Adipocyte (in vitro differentiated cells): ENCODE results near the gene SFXN1.

Experiments
- DNase-seq: peaks from one replicate; pipeline ENCODE4 v3.0.0-alpha.2; 2015; ENCODE audit warnings: low read depth
- H3K27me3 ChIP-seq: replicated peaks from 2 replicates; pipeline ENCODE4 v1.7.0; 2013; ENCODE audit warnings: mild to moderate bottlenecking, low read length, moderate library complexity; ENCODE audit not compliant: control insufficient read depth, insufficient read depth
- H3K36me3 ChIP-seq: 2 replicates; pipeline ENCODE4 v1.7.0; 2013; ENCODE audit warnings: low read length, mild to moderate bottlenecking, moderate library complexity; ENCODE audit not compliant: control insufficient read depth, insufficient read depth, severe bottlenecking
- H3K4me1 ChIP-seq: 2 replicates; pipeline ENCODE4 v1.7.0; 2013; ENCODE audit warnings: mild to moderate bottlenecking, low read length, moderate library complexity; ENCODE audit not compliant: control insufficient read depth, insufficient read depth
- H3K4me3 ChIP-seq: 2 replicates; pipeline ENCODE4 v1.7.0; 2013; ENCODE audit warnings: mild to moderate bottlenecking, low read length, moderate library complexity
- H3K9ac ChIP-seq: 2 replicates; pipeline ENCODE4 v1.7.0; 2013; ENCODE audit warnings: mild to moderate bottlenecking, low read length, moderate library complexity
- H3K9me3 ChIP-seq: 2 replicates; pipeline ENCODE4 v1.7.0; 2013; ENCODE audit warnings: mild to moderate bottlenecking, low read length, moderate library complexity; ENCODE audit not compliant: control insufficient read depth

The SFXN1 gene

GRCh38 chr5:175466700-175467318 is 11.6 kb upstream of the SFXN1 start:
- Histone ChIP-seq H3K9ac (peak overlapping the region; percentile 26), H3K4me1 (peaks cover 24% of the 10 kb centered on the region), H3K36me3 (no peaks in the 10 kb centered on the region), H3K27me3 (peaks cover 6% of the 10 kb centered on the region), H3K9me3 (no peaks in the 10 kb centered on the region), H3K4me3 (peak overlapping the region; percentile 29)
- peak; percentile 55 for DNase-seq

DNA sequence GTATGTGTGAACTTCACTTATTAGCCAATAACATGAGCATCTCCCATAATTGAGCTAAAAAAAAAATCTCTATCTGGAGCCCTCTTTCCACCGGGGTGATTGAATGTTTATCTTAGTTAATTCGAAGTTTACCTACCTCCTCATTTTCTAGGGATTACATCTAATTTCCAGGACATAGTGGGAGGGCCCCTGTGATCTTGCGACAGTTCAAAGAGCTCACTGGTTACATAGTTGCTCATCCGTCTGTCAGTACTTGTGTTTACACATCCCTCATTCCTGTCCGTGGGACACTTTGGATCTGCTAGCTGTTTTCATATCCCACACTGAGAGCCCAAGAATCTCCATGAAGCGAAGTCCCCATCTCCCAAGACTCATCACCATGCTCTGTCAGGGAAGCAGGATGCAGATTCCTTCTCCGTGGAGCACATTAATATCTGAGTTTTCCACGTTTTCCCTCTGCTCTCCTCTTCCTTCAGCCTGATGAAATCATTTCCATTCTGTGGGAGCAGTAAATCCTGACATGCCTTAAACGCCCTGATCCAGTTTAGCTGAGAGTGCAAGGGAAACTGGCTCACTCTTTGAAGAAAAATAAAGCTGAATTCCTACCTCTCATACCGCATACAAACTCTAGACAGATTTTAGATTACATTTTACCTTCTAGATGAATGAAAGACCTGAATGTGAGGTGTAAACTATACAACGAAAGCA is 10.2 kb upstream of the SFXN1 start:
- no peak for DNase-seq
- H3K4me3 ChIP-seq: no peak overlapping the region
- no peaks in the 10 kb centered on the region for H3K36me3 ChIP-seq
- peaks cover 9% of the 10 kb centered on the region for H3K27me3 ChIP-seq
- no peak overlapping the region for H3K9ac ChIP-seq
- H3K4me1 ChIP-seq: peaks cover 24% of the 10 kb centered on the region
- no peaks in the 10 kb centered on the region for H3K9me3 ChIP-seq

- Histone ChIP-seq H3K27me3 (peaks cover 5% of the 10 kb centered on the region), H3K4me1 (peaks cover 24% of the 10 kb centered on the region), H3K4me3 (no peak overlapping the region), H3K9me3 (no peaks in the 10 kb centered on the region), H3K36me3 (no peaks in the 10 kb centered on the region), H3K9ac (no peak overlapping the region)
- DNase-seq: no peak
Measured at GRCh38 chr5:175468892-175469291, 9.5 kb upstream of the SFXN1 start.

GRCh38 chr5:175469916-175470315 is 8.4 kb upstream of the SFXN1 start:
- no peak overlapping the region for H3K9ac ChIP-seq
- no peak overlapping the region for H3K4me3 ChIP-seq
- no peak for DNase-seq
- H3K27me3 ChIP-seq: peaks cover 5% of the 10 kb centered on the region
- no peaks in the 10 kb centered on the region for H3K9me3 ChIP-seq
- peaks cover 24% of the 10 kb centered on the region for H3K4me1 ChIP-seq
- H3K36me3 ChIP-seq: no peaks in the 10 kb centered on the region

DNA sequence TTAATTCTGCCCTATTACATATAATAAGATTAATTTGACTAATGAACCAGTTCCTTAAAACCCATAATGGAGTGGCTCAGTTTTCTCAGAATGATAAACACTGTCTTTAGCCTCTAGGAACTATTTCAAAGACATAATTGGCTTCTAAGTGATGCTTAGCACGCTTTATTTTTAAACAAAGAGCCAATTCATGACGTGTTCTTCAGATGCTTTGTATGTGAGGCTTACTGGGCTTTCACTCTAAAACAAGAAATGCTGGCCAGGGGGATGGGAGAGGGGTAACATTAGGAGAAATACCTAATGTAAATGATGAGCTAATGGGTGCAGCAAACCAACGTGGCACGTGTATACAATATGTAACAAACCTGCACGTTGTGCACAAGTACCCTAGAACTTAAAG is 7.6 kb upstream of the SFXN1 start:
- Histone ChIP-seq H3K27me3 (peaks cover 5% of the 10 kb centered on the region), H3K4me1 (peaks cover 31% of the 10 kb centered on the region), H3K9me3 (no peaks in the 10 kb centered on the region), H3K9ac (no peak overlapping the region), H3K36me3 (no peaks in the 10 kb centered on the region), H3K4me3 (no peak overlapping the region)
- DNase-seq: no peak

DNA sequence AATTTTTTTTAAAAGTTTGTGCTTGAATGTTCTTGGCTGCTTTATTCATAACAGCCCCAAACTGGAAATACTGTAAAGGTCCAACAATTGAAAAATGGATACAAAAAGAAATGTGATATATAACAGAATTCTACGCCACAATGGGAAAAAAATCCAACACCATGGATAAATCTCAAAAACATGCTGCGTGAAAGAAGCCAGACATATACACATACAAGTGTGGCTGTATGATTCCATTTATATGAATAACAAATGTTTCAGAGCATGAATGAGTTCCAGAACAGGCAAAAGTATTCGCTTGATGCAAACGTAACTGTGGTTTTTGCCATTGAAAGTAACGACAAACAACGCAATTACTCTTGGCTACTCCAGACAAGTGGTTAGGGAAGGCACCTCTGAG is 7.2 kb upstream of the SFXN1 start:
- H3K36me3 ChIP-seq: no peaks in the 10 kb centered on the region
- H3K4me1 ChIP-seq: peaks cover 28% of the 10 kb centered on the region
- no peak for DNase-seq
- H3K9me3 ChIP-seq: no peaks in the 10 kb centered on the region
- peaks cover 5% of the 10 kb centered on the region for H3K27me3 ChIP-seq
- H3K4me3 ChIP-seq: no peak overlapping the region
- H3K9ac ChIP-seq: no peak overlapping the region

DNA sequence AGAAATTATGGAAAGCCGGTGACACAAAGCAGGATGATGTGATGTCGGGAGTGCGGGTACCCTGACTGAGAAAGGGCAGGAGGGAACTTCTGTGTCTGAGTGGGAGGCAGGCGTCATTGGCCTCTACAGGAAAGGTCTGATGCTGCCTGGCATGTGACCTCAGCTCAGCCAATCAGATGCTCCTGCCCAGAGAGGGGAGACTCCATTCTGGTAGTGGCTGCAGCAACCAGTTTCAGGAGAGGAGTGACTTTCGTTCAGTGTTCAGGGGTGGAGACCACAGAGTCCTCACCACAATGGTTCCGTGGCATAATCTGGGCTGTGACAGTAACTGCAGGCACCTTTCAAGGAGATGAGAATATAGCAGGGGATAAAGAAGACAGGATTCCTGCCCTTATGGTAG is 6.7 kb upstream of the SFXN1 start:
- DNase-seq: no peak
- Histone ChIP-seq H3K4me3 (no peak overlapping the region), H3K9ac (no peak overlapping the region), H3K36me3 (no peaks in the 10 kb centered on the region), H3K9me3 (no peaks in the 10 kb centered on the region), H3K4me1 (peaks cover 24% of the 10 kb centered on the region), H3K27me3 (peaks cover 5% of the 10 kb centered on the region)

DNA sequence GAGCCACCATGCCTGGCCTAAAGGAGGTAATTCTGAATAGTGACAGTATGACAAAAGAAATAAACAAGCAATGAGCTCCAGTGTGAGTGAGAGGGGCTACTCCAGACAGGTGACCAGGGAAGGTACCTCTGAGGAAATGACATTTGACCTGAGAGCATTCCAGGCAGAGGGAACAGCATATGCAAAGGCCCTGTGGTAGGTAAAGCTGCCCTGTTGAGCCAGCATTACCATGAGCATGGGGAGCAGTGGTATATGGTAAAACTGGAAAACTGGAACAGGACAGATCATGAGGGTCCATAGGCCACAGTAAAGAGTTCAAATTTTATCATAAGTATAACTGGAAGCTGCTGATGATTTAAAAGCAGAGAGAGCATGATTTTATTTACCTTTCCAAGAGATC is 6.0 kb upstream of the SFXN1 start:
- Histone ChIP-seq H3K4me3 (no peak overlapping the region), H3K36me3 (no peaks in the 10 kb centered on the region), H3K27me3 (peaks cover 5% of the 10 kb centered on the region), H3K9ac (no peak overlapping the region), H3K4me1 (peaks cover 16% of the 10 kb centered on the region), H3K9me3 (no peaks in the 10 kb centered on the region)
- no peak for DNase-seq

DNA sequence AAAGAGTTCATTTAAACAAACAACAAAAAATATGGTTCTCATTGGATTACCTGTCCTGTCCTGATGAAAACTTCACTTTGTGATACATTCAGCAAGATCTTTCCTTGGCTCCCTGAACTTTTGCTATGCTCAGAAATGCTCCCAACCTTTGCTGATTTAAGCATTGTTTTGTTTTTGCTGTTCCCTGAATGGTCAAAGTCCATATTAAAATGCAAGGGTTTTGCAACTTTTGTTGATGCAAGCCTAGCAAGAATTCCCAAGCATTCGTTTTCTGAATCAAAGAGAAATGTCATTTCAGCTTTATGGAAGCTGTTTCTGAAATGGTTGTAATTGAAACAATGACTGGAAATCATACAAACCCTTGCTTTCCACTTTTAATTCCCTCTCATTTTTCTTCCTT is 3.1 kb upstream of the SFXN1 start:
- no peaks in the 10 kb centered on the region for H3K9me3 ChIP-seq
- no peaks in the 10 kb centered on the region for H3K36me3 ChIP-seq
- H3K4me1 ChIP-seq: peaks cover 16% of the 10 kb centered on the region
- peak; percentile 38 for DNase-seq
- peaks cover 5% of the 10 kb centered on the region for H3K27me3 ChIP-seq
- no peak overlapping the region for H3K4me3 ChIP-seq
- H3K9ac ChIP-seq: no peak overlapping the region

DNA sequence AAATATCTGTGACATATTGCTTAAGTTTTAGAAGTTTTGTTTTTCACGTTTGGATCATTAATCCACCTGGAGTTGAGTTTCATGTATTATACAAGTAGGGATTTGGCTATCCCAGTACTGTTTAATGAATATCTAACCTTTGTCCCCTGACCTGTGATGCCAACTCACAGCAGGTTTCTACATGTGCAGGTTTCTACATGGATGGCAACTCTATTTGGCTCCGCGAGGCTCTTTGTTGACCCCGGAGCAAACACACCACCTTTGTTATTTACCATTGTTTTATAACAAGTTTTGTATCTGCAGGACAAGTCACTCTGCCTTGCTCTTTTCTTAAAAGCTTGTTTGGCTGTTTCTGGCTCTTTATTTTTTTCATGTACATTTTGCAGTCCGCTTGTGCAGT is 920 bp upstream of the SFXN1 start:
- H3K4me3 ChIP-seq: no peak overlapping the region
- H3K9me3 ChIP-seq: no peaks in the 10 kb centered on the region
- H3K27me3 ChIP-seq: peaks cover under 1% of the 10 kb centered on the region
- H3K36me3 ChIP-seq: peaks cover 9% of the 10 kb centered on the region
- no peak overlapping the region for H3K9ac ChIP-seq
- no peak for DNase-seq
- H3K4me1 ChIP-seq: peaks cover 16% of the 10 kb centered on the region

- H3K4me1 ChIP-seq: peaks cover 16% of the 10 kb centered on the region
- no peaks in the 10 kb centered on the region for H3K27me3 ChIP-seq
- H3K9me3 ChIP-seq: no peaks in the 10 kb centered on the region
- peaks cover 10% of the 10 kb centered on the region for H3K36me3 ChIP-seq
- peak overlapping the region; percentile 94 for H3K9ac ChIP-seq
- no peak for DNase-seq
- H3K4me3 ChIP-seq: peak overlapping the region; percentile 99
Measured at GRCh38 chr5:175478008-175478383, 364 bp upstream of the SFXN1 start.
